Progenitor cell of endocrine pancreas (in vitro differentiated cells): ENCODE results near the gene ADPRHL1. TPM values are rescaled to one million over a fixed set of nuclear protein-coding genes. Genes with fewer than 3 reads are reported as not detected.
A peak's percentile ranks its signal among the peaks of the same experiment; 100 is the strongest.

Experiments
- DNase-seq: peaks from one replicate; pipeline ENCODE4 v3.0.0; 2021; ENCODE audit warnings: low spot score; ENCODE audit not compliant: unreplicated experiment
- H3K27ac Mint-ChIP-seq: 2 replicates; pipeline ENCODE4 v1.8.0; 2021; ENCODE audit warnings: mild to moderate bottlenecking, moderate library complexity, mixed read lengths
- H3K27me3 Mint-ChIP-seq: 2 replicates; pipeline ENCODE4 v1.8.0; 2021; ENCODE audit warnings: mixed read lengths
- H3K36me3 Mint-ChIP-seq: 2 replicates; pipeline ENCODE4 v1.8.0; 2022; ENCODE audit warnings: mixed read lengths; ENCODE audit not compliant: insufficient read depth
- H3K4me1 Mint-ChIP-seq: 2 replicates; pipeline ENCODE4 v1.8.0; 2021; ENCODE audit warnings: low read depth, mixed read lengths
- H3K4me3 Mint-ChIP-seq: 2 replicates; pipeline ENCODE4 v1.8.0; 2021; ENCODE audit warnings: low read depth, mild to moderate bottlenecking, moderate library complexity, mixed read lengths
- H3K9me3 Mint-ChIP-seq: 2 replicates; pipeline ENCODE4 v1.8.0; 2021; ENCODE audit warnings: low read depth, mixed read lengths
- CTCF ChIP-seq: fragments of 200-600 bp; sonication (generic); IDR thresholded peaks from one replicate; pipeline ENCODE4 v1.5.0; 2021; ENCODE audit warnings: antibody characterized with exemption, mild to moderate bottlenecking; ENCODE audit not compliant: unreplicated experiment
- total RNA-seq: library from RNA; stranded (reverse); gene quantifications from 2 replicates; pipeline ENCODE4 v1.2.1, GENCODE V29; 2021

The ADPRHL1 gene
- total RNA-seq, 1 donor from 2014 or later = 6.8 TPM

DNA sequence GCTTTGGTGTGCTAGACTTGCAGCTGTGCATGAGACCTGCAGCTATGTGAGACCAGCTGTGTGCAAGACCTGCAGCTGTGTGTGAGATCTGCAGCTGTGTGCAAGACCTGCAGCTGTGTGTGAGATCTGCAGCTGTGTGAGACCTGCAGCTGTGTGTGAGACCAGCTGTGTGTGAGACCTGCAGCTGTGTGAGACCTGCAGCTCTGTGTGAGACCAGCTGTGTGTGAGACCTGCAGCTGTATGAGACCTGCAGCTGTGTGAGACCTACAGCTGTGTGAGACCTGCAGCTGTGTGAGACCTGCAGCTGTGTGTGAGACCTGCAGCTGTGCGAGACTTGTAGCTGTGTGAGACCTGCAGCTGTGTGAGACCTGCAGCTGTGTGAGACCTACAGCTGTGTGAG, 43.9 kb upstream of the ADPRHL1 start:
- no peaks in the 10 kb centered on the region for H3K9me3 Mint-ChIP-seq
- no peak overlapping the region for H3K27ac Mint-ChIP-seq
- no peak overlapping the region for H3K4me3 Mint-ChIP-seq
- DNase-seq = no peak
- TF ChIP-seq CTCF = no peak
- H3K4me1 Mint-ChIP-seq = peaks cover 24% of the 10 kb centered on the region
- H3K36me3 Mint-ChIP-seq = peaks cover 19% of the 10 kb centered on the region
- no peaks in the 10 kb centered on the region for H3K27me3 Mint-ChIP-seq

DNA sequence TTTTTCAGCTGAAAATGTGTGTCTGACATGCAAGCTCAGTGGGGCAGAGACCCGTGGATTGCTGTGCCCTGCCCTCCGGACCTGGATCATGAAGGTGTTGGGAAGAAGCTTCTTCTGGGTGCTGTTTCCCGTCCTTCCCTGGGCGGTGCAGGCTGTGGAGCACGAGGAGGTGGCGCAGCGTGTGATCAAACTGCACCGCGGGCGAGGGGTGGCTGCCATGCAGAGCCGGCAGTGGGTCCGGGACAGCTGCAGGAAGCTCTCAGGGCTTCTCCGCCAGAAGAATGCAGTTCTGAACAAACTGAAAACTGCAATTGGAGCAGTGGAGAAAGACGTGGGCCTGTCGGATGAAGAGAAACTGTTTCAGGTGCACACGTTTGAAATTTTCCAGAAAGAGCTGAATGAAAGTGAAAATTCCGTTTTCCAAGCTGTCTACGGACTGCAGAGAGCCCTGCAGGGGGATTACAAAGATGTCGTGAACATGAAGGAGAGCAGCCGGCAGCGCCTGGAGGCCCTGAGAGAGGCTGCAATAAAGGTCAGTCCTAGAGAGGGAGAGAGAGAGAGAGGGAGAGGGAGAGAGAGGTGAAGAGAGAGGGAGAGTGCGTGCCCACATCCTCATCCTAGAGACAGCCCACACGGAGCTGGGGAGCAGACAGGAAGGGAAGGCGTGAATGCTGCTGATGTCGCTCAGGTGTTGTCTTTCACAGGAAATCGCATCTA, 42.4 kb upstream of the ADPRHL1 start:
- no peak for TF ChIP-seq CTCF
- peaks cover 17% of the 10 kb centered on the region for H3K36me3 Mint-ChIP-seq
- no peak overlapping the region for H3K4me3 Mint-ChIP-seq
- H3K4me1 Mint-ChIP-seq = peaks cover 26% of the 10 kb centered on the region
- no peaks in the 10 kb centered on the region for H3K9me3 Mint-ChIP-seq
- no peak for DNase-seq
- H3K27me3 Mint-ChIP-seq = no peaks in the 10 kb centered on the region
- peak overlapping the region; percentile 90 for H3K27ac Mint-ChIP-seq

- H3K4me3 Mint-ChIP-seq = peak overlapping the region; percentile 63
- H3K36me3 Mint-ChIP-seq = peaks cover 12% of the 10 kb centered on the region
- no peak for TF ChIP-seq CTCF
- no peaks in the 10 kb centered on the region for H3K27me3 Mint-ChIP-seq
- peak overlapping the region; percentile 92 for H3K27ac Mint-ChIP-seq
- H3K4me1 Mint-ChIP-seq = peaks cover 41% of the 10 kb centered on the region
- DNase-seq = no peak
- H3K9me3 Mint-ChIP-seq = no peaks in the 10 kb centered on the region
Observed at GRCh38 chr13:113493315-113493951, 40.1 kb upstream of the ADPRHL1 start.

- TF ChIP-seq CTCF = no peak
- Mint-ChIP-seq H3K9me3 (no peaks in the 10 kb centered on the region), H3K4me1 (peaks cover 47% of the 10 kb centered on the region)
Observed at GRCh38 chr13:113491982-113492381, 38.7 kb upstream of the ADPRHL1 start.

DNA sequence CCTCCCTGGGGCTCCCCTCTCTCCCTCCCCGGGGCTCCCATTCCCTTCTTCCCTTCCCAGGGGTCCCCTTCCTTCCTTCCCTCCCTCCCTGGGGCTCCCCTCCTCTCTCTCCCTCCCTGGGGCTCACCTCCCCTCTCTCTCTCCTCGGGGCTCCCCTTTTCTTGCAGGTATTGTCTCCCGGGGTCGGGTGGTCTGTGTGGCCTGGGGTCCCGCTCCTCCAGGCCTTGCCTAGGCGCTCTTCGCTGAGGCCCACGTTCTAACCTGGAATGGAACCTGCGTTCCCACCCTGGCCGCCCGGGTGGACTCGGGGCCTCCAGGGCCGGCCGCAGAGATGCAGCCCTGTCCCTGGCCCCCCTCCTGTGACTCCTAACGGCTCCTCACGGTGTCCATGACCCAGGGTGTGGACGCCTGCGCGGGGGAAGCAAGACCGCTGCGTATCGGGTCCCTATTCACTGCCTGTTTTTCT, 38.2 kb upstream of the ADPRHL1 start:
- no peak for TF ChIP-seq CTCF
- H3K4me3 Mint-ChIP-seq = peak overlapping the region; percentile 78
- peaks cover 10% of the 10 kb centered on the region for H3K36me3 Mint-ChIP-seq
- peaks cover 47% of the 10 kb centered on the region for H3K4me1 Mint-ChIP-seq
- no peaks in the 10 kb centered on the region for H3K27me3 Mint-ChIP-seq
- H3K9me3 Mint-ChIP-seq = no peaks in the 10 kb centered on the region
- peak overlapping the region; percentile 84 for H3K27ac Mint-ChIP-seq
- DNase-seq = peak; percentile 25

More at GRCh38 chr13:113491982-113492381, 38.7 kb upstream of the ADPRHL1 start:
- Mint-ChIP-seq H3K4me3 (peak overlapping the region; percentile 78), H3K27me3 (no peaks in the 10 kb centered on the region), H3K27ac (peak overlapping the region; percentile 84), H3K36me3 (peaks cover 10% of the 10 kb centered on the region)
- DNase-seq = no peak
